ENCODE results near the gene CCDC169.

CCDC169 gene

DNA sequence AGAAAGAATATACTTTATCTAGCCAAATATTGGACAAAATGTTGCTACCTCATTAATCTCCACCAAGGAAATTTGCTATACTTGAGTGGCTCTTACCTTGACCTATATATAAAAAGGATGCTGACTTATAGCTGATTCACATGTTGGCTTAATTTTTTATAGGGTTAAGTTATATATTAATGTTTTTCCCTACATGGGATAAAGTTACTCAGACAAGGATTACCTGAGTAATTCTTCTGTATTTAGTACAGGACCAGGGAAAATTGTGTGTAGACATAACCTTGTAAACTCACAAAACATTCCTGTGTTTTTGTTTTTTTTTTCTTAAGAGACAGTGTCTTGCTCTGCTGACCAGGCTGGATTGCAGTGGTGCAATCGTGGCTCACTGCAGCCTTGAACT is 52.6 kb downstream of the CCDC169 start:
- Histone ChIP-seq H3K4me1 (ENCODE audit: control insufficient read depth, insufficient read depth, low read length, poor library complexity, severe bottlenecking) (no peaks in the 10 kb centered on the region), H3K27me3 (replicated peaks; ENCODE audit: control insufficient read depth, insufficient read depth, low read length, poor library complexity, severe bottlenecking) (no peaks in the 10 kb centered on the region), H3K4me3 (ENCODE audit: insufficient read depth, low read depth, low read length, poor library complexity, severe bottlenecking) (no peak overlapping the region), H3K36me3 (ENCODE audit: control insufficient read depth, insufficient read depth, low read length) (no peaks in the 10 kb centered on the region), H3K9me3 (ENCODE audit: control insufficient read depth, low read length) (no peaks in the 10 kb centered on the region), H3K27ac (ENCODE audit: insufficient read depth, low read length, poor library complexity, severe bottlenecking) (no peak overlapping the region)
- no peak for DNase-seq

DNA sequence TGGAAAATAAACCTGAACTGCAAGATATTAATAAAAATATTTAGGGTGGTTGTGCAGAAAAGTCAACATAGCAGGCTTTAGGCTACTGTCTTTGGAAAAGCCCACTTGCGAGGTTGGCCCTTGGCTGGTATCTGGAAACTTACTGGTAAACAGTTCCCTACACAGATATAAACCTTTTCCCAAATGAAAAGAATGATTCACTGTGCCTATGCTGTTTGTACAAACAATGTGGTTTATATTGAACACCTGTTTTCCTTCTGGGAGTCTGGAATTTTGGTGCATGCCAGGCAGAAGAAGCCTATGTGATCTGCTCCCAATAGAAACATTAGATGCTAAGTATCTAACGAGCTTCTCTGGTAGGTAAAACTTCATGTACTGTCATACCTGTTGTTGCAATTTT is 53.5 kb downstream of the CCDC169 start:
- Histone ChIP-seq H3K4me1 (ENCODE audit: control insufficient read depth, insufficient read depth, low read length, poor library complexity, severe bottlenecking) (no peaks in the 10 kb centered on the region), H3K27ac (ENCODE audit: insufficient read depth, low read length, poor library complexity, severe bottlenecking) (no peak overlapping the region), H3K27me3 (replicated peaks; ENCODE audit: control insufficient read depth, insufficient read depth, low read length, poor library complexity, severe bottlenecking) (no peaks in the 10 kb centered on the region), H3K36me3 (ENCODE audit: control insufficient read depth, insufficient read depth, low read length) (no peaks in the 10 kb centered on the region), H3K4me3 (ENCODE audit: insufficient read depth, low read depth, low read length, poor library complexity, severe bottlenecking) (no peak overlapping the region), H3K9me3 (ENCODE audit: control insufficient read depth, low read length) (no peaks in the 10 kb centered on the region)
- no peak for DNase-seq

GRCh38 chr13:36242761-36243160 is 54.9 kb downstream of the CCDC169 start:
- Histone ChIP-seq H3K4me1 (ENCODE audit: control insufficient read depth, insufficient read depth, low read length, poor library complexity, severe bottlenecking) (no peaks in the 10 kb centered on the region), H3K27ac (ENCODE audit: insufficient read depth, low read length, poor library complexity, severe bottlenecking) (no peak overlapping the region), H3K36me3 (ENCODE audit: control insufficient read depth, insufficient read depth, low read length) (no peaks in the 10 kb centered on the region), H3K4me3 (ENCODE audit: insufficient read depth, low read depth, low read length, poor library complexity, severe bottlenecking) (no peak overlapping the region), H3K9me3 (ENCODE audit: control insufficient read depth, low read length) (no peaks in the 10 kb centered on the region), H3K27me3 (replicated peaks; ENCODE audit: control insufficient read depth, insufficient read depth, low read length, poor library complexity, severe bottlenecking) (no peaks in the 10 kb centered on the region)
- no peak for DNase-seq

DNA sequence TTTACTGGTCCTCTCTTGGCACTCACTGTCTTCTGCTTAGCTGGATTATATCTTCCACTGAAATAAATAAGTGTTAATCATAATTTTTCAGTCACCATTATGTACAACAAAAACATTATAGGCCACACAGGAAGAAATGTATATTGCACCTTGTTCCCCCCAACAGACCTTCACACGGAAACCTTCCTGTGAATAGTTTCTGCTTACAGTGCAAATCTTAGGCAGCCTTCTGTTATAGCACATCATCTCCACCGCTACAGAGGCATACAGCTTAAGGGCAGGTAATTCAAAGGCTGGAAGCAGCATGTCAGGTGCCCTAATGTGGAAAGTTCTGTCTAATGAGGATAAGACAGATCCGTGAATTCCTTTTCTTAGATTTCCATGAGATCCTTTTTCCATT is 66.4 kb downstream of the CCDC169 start:
- no peak overlapping the region for H3K4me3 ChIP-seq (ENCODE audit: insufficient read depth, low read depth, low read length, poor library complexity, severe bottlenecking)
- no peaks in the 10 kb centered on the region for H3K4me1 ChIP-seq (ENCODE audit: control insufficient read depth, insufficient read depth, low read length, poor library complexity, severe bottlenecking)
- H3K27ac ChIP-seq (ENCODE audit: insufficient read depth, low read length, poor library complexity, severe bottlenecking), result no peak overlapping the region
- H3K36me3 ChIP-seq (ENCODE audit: control insufficient read depth, insufficient read depth, low read length), result no peaks in the 10 kb centered on the region
- no peaks in the 10 kb centered on the region for H3K27me3 ChIP-seq (replicated peaks; ENCODE audit: control insufficient read depth, insufficient read depth, low read length, poor library complexity, severe bottlenecking)
- no peaks in the 10 kb centered on the region for H3K9me3 ChIP-seq (ENCODE audit: control insufficient read depth, low read length)
- DNase-seq, result no peak

DNA sequence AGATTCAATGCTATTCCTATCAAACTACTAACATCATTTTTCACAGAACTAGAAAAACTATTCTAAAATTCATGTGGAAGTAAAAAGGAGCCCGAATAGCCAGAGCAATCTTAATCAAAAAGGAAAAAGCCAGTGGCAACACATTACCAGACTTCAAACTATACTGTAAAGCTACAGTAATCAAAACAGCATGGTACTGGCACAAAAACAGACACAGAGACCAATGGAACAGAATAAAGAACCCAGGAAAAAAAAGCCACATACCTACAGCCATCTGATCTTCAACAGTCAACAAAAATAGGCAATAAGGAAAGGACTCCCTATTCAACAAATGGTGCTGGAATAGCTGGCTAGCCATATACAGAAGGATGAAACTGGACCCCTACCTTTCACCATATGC is 72.9 kb downstream of the CCDC169 start:
- Histone ChIP-seq H3K9me3 (ENCODE audit: control insufficient read depth, low read length) (no peaks in the 10 kb centered on the region), H3K4me3 (ENCODE audit: insufficient read depth, low read depth, low read length, poor library complexity, severe bottlenecking) (no peak overlapping the region), H3K36me3 (ENCODE audit: control insufficient read depth, insufficient read depth, low read length) (no peaks in the 10 kb centered on the region), H3K27ac (ENCODE audit: insufficient read depth, low read length, poor library complexity, severe bottlenecking) (no peak overlapping the region), H3K4me1 (ENCODE audit: control insufficient read depth, insufficient read depth, low read length, poor library complexity, severe bottlenecking) (no peaks in the 10 kb centered on the region), H3K27me3 (replicated peaks; ENCODE audit: control insufficient read depth, insufficient read depth, low read length, poor library complexity, severe bottlenecking) (no peaks in the 10 kb centered on the region)
- DNase-seq, result no peak

GRCh38 chr13:36219883-36220282 is 77.7 kb downstream of the CCDC169 start:
- H3K4me1 ChIP-seq (ENCODE audit: control insufficient read depth, insufficient read depth, low read length, poor library complexity, severe bottlenecking), result no peaks in the 10 kb centered on the region
- no peaks in the 10 kb centered on the region for H3K27me3 ChIP-seq (replicated peaks; ENCODE audit: control insufficient read depth, insufficient read depth, low read length, poor library complexity, severe bottlenecking)
- no peak for DNase-seq
- H3K27ac ChIP-seq (ENCODE audit: insufficient read depth, low read length, poor library complexity, severe bottlenecking), result no peak overlapping the region
- H3K36me3 ChIP-seq (ENCODE audit: control insufficient read depth, insufficient read depth, low read length), result no peaks in the 10 kb centered on the region
- no peaks in the 10 kb centered on the region for H3K9me3 ChIP-seq (ENCODE audit: control insufficient read depth, low read length)
- no peak overlapping the region for H3K4me3 ChIP-seq (ENCODE audit: insufficient read depth, low read depth, low read length, poor library complexity, severe bottlenecking)

- no peaks in the 10 kb centered on the region for H3K36me3 ChIP-seq (ENCODE audit: control insufficient read depth, insufficient read depth, low read length)
- H3K9me3 ChIP-seq (ENCODE audit: control insufficient read depth, low read length), result no peaks in the 10 kb centered on the region
- no peak for DNase-seq
- H3K27me3 ChIP-seq (replicated peaks; ENCODE audit: control insufficient read depth, insufficient read depth, low read length, poor library complexity, severe bottlenecking), result no peaks in the 10 kb centered on the region
- H3K4me3 ChIP-seq (ENCODE audit: insufficient read depth, low read depth, low read length, poor library complexity, severe bottlenecking), result no peak overlapping the region
- H3K27ac ChIP-seq (ENCODE audit: insufficient read depth, low read length, poor library complexity, severe bottlenecking), result no peak overlapping the region
- no peaks in the 10 kb centered on the region for H3K4me1 ChIP-seq (ENCODE audit: control insufficient read depth, insufficient read depth, low read length, poor library complexity, severe bottlenecking)
Observed at GRCh38 chr13:36217456-36217855, 80.2 kb downstream of the CCDC169 start.

- no peak for DNase-seq
- H3K4me1 ChIP-seq (ENCODE audit: control insufficient read depth, insufficient read depth, low read length, poor library complexity, severe bottlenecking), result no peaks in the 10 kb centered on the region
- no peak within 1 kb of the TSS for H3K4me3 ChIP-seq (ENCODE audit: insufficient read depth, low read depth, low read length, poor library complexity, severe bottlenecking)
- no peaks in the 10 kb centered on the region for H3K9me3 ChIP-seq (ENCODE audit: control insufficient read depth, low read length)
- H3K27ac ChIP-seq (ENCODE audit: insufficient read depth, low read length, poor library complexity, severe bottlenecking), result no peak within 1 kb of the TSS
- H3K36me3 ChIP-seq (ENCODE audit: control insufficient read depth, insufficient read depth, low read length), result no peaks in the 10 kb centered on the region
- H3K27me3 ChIP-seq (replicated peaks; ENCODE audit: control insufficient read depth, insufficient read depth, low read length, poor library complexity, severe bottlenecking), result no peaks in the 10 kb centered on the region
Observed at GRCh38 chr13:36214163-36214921, 83.3 kb downstream of the CCDC169 start, which contains the start of gene SOHLH2. Gene SOHLH2 (minus strand): TSS chr13:36214556. CDS start chr13:36214526, 30 bp downstream.

GRCh38 chr13:36212789-36213188 is 84.8 kb downstream of the CCDC169 start:
- no peak overlapping the region for H3K27ac ChIP-seq (ENCODE audit: insufficient read depth, low read length, poor library complexity, severe bottlenecking)

DNA sequence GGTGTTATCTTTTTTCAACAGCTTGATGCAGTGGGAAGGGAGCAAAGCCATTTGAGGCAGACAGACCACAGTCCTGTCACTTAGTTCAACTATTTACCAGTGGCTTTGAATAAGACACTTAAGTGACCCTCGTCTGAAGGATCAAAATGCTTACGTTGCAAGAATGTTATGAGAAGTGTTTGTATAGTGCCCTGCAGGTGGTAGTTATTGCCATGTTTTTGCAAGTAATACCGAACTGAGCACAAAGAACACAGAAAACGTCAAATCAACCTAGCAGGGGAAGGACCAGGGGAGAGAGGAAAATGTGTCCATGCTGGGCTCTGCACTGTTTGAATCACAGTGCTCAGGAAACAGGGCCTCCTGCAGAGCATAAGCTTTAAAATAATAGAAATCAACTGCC is 86.0 kb downstream of the CCDC169 start:
- no peaks in the 10 kb centered on the region for H3K4me1 ChIP-seq (ENCODE audit: control insufficient read depth, insufficient read depth, low read length, poor library complexity, severe bottlenecking)
- H3K36me3 ChIP-seq (ENCODE audit: control insufficient read depth, insufficient read depth, low read length), result no peaks in the 10 kb centered on the region
- no peak overlapping the region for H3K27ac ChIP-seq (ENCODE audit: insufficient read depth, low read length, poor library complexity, severe bottlenecking)
- no peaks in the 10 kb centered on the region for H3K9me3 ChIP-seq (ENCODE audit: control insufficient read depth, low read length)
- no peak overlapping the region for H3K4me3 ChIP-seq (ENCODE audit: insufficient read depth, low read depth, low read length, poor library complexity, severe bottlenecking)
- no peaks in the 10 kb centered on the region for H3K27me3 ChIP-seq (replicated peaks; ENCODE audit: control insufficient read depth, insufficient read depth, low read length, poor library complexity, severe bottlenecking)
- DNase-seq, result no peak

More at GRCh38 chr13:36212789-36213188, 84.8 kb downstream of the CCDC169 start:
- no peaks in the 10 kb centered on the region for H3K9me3 ChIP-seq (ENCODE audit: control insufficient read depth, low read length)
- no peaks in the 10 kb centered on the region for H3K36me3 ChIP-seq (ENCODE audit: control insufficient read depth, insufficient read depth, low read length)
- no peaks in the 10 kb centered on the region for H3K27me3 ChIP-seq (replicated peaks; ENCODE audit: control insufficient read depth, insufficient read depth, low read length, poor library complexity, severe bottlenecking)
- no peak overlapping the region for H3K4me3 ChIP-seq (ENCODE audit: insufficient read depth, low read depth, low read length, poor library complexity, severe bottlenecking)
- DNase-seq, result no peak
- no peaks in the 10 kb centered on the region for H3K4me1 ChIP-seq (ENCODE audit: control insufficient read depth, insufficient read depth, low read length, poor library complexity, severe bottlenecking)
